Measurements from ENCODE around the gene SLC12A9. TPM values are rescaled to one million over a fixed set of nuclear protein-coding genes. Genes with fewer than 3 reads are reported as not detected.
A peak's percentile ranks its signal among the peaks of the same experiment; 100 is the strongest.

SLC12A9 gene
- total and polyA plus RNA-seq, 5 experiments from 2014 or later: 6.8 to 74.7 (median 9.4) TPM

DNA sequence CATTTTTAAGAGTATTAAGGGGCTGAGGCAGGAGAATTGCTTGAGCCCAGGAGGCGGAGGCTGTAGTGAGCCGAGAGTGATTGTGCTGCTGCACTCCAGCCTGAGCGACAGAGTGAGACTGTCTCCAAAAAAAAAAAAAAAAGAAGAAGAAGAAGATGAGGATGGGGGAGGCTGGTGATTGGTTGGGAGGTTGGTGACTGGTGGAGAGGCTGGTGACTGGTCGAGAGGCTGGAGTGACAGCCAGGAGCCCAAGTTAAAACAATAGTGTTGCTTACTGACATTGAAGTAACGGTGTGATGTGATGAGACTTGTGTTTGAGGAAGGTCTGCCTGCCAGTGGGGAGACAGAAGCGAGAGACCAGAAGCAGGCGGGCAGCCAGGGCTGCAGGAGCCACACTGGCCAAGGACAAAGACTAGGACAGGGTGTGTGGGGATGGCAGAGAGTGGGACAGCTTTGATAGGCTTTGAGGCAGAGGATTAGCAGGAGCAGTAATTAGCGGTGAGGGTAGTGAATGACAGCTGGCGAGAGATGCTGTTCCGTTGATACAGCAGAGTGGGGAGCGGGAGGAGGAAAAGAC lies 27.3 kb downstream of the SLC12A9 start:
- H3K4me3 Mint-ChIP-seq: peak overlapping the region in 4 of 10 donors; percentile 11 to 54 (median 32)
- ATAC-seq (no peak), DNase-seq (no peak)
- H3K4me1 Mint-ChIP-seq: peaks cover 23 to 71% (median 55%) of the 10 kb centered on the region in 4 donors
- POLR2A ChIA-PET: interaction anchor here (7.2 kb wide), 1 partner anchor 9 kb away, joined by 165 read pairs; the partner anchor contains the start of gene UFSP1
- peak overlapping the region; percentile 4 to 74 (median 50) for H3K27ac Mint-ChIP-seq
- peaks cover 3 to 86% (median 14%) of the 10 kb centered on the region in 3 donors for H3K36me3 Mint-ChIP-seq
- no peaks in the 10 kb centered on the region for H3K9me3 Mint-ChIP-seq
- peaks cover 0 to 3% (median 0%) of the 10 kb centered on the region in 5 donors for H3K27me3 Mint-ChIP-seq

DNA sequence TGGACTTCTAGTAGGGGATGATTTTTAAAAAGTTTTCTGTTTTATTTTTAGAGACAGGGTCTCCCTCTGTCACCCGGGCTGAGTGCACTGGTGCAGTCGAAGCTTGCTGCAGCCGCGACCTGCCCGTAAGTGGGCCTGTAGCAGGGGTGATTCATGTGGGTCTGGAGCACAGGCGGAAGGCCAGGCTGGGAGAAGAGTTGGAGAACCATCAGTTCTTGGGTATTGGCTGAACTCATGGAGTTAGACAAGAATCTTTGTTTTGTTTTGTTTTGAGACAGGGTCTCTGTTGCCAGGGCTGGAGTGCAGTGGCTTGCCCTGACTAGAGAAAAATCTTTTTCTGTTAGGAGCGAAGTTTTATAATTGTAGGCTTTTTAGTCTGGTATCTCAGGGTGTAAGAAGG lies 28.1 kb downstream of the SLC12A9 start:
- peak overlapping the region in 4 of 10 donors; percentile 29 to 79 (median 40) for H3K27ac Mint-ChIP-seq
- ATAC-seq (no peak), DNase-seq (no peak)
- no peak overlapping the region for H3K4me3 Mint-ChIP-seq
- peaks cover 22 to 70% (median 53%) of the 10 kb centered on the region in 4 donors for H3K4me1 Mint-ChIP-seq
- H3K27me3 Mint-ChIP-seq: no peaks in the 10 kb centered on the region
- no peaks in the 10 kb centered on the region for H3K9me3 Mint-ChIP-seq
- POLR2A ChIA-PET: no interaction called here
- peaks cover 0 to 91% (median 12%) of the 10 kb centered on the region in 3 donors for H3K36me3 Mint-ChIP-seq

DNA sequence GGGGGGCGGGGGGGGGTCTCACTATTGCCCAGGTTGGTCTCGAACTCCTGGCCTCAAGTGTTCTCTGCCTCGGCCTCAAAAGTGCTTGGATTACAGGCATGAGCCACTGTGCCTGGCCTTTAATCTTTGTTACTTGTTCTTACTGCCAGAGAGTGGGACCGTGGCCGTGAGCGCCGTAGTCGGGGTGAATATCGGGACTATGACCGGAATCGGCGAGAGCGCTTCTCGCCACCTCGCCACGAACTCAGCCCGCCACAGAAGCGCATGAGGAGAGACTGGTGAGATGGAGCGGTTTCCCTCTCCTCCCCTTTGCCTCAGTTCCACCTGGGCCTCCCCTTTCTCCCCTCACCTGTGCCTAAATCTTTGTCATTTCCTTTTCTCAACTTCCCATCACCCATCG lies 28.6 kb downstream of the SLC12A9 start:
- Mint-ChIP-seq H3K27ac (peak overlapping the region in 1 of 10 donors; percentile 67), H3K4me3 (no peak overlapping the region), H3K36me3 (peaks cover 0 to 93% (median 16%) of the 10 kb centered on the region in 3 donors), H3K9me3 (no peaks in the 10 kb centered on the region), H3K27me3 (no peaks in the 10 kb centered on the region), H3K4me1 (peaks cover 20 to 72% (median 53%) of the 10 kb centered on the region in 4 donors)
- DNase-seq (no peak), ATAC-seq (no peak)
- POLR2A ChIA-PET: no interaction called here

DNA sequence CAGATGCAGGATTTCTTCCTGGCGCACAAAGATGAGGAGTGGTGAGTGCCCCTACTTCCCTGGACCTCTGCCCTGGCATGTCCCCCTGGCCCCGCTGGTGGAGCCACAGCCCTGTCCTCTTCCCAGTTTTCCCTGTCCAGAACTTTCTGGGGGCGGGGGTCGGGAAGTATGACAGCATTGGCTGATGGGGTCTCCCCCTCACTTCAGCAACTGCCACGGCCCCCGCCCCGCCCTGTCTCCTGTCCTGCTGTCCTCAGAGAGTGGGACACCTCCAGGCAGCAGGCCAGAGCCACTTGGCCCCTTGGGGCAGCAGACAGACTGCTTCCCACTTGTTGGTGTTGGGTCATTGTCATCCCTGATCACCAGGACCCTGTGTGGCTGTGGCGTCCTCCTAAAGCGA lies 29.7 kb downstream of the SLC12A9 start:
- POLR2A ChIA-PET: no interaction called here
- peaks cover 18 to 72% (median 53%) of the 10 kb centered on the region in 4 donors for H3K4me1 Mint-ChIP-seq
- no peak overlapping the region for H3K4me3 Mint-ChIP-seq

DNA sequence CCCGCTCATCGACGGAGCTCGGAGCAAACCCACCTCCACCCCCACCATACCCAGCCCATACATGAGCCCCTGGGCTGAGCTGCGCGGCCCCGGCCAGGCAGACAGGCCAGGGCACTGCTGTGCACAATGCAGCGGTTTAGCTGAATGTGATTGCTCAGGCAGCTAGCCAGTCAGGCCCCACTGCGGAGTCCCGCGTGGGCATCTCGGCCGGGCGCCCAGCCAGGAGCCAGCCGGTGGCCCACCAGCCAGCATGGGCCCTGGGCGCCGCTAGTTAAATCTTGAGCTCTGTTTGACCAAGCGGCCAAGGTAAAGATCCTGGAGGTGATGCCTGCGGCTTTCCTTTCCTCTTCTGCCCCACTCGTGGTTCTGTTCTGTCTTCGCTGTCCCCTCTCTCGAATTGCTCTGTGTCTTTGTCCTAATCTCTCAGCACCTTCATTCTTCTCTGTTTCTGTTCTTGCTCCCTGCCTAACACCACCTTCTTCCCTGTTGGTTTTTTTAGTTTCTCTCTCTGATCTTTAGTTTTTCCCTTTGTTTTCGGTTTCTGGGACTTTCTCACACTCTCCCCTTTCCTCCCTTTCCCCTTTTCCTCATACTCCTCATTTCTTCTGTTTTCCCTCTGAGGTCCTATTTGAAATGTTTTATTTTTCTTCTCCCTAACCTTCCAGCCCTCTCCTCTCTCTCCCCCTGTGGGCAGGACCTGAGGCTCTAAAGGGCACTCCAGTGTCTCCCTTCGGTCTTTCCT lies 30.4 kb downstream of the SLC12A9 start:
- peaks cover 0 to 97% (median 30%) of the 10 kb centered on the region in 3 donors for H3K36me3 Mint-ChIP-seq
- H3K27me3 Mint-ChIP-seq: no peaks in the 10 kb centered on the region
- H3K27ac Mint-ChIP-seq: peak overlapping the region in 4 of 10 donors; percentile 52 to 85 (median 72)
- DNase-seq (no peak), ATAC-seq (no peak)
- H3K4me3 Mint-ChIP-seq: no peak overlapping the region
- no peaks in the 10 kb centered on the region for H3K9me3 Mint-ChIP-seq
- POLR2A ChIA-PET: interaction anchor here (0.5 to 2.3 kb wide), 3 partner anchors 8 to 783 kb away, joined by 3 to 9 read pairs (median 5); partner anchors contain the start of gene SRRT
- peaks cover 23 to 76% (median 55%) of the 10 kb centered on the region in 4 donors for H3K4me1 Mint-ChIP-seq

More for the DNA sequence above, 29.7 kb downstream of the SLC12A9 start:
- no peak for ATAC-seq
- DNase-seq: no peak
- H3K36me3 Mint-ChIP-seq: peaks cover 0 to 94% (median 27%) of the 10 kb centered on the region in 3 donors
- H3K27ac Mint-ChIP-seq: peak overlapping the region in 3 of 10 donors; percentile 7 to 24 (median 12)
- no peaks in the 10 kb centered on the region for H3K9me3 Mint-ChIP-seq
- H3K27me3 Mint-ChIP-seq: no peaks in the 10 kb centered on the region

DNA sequence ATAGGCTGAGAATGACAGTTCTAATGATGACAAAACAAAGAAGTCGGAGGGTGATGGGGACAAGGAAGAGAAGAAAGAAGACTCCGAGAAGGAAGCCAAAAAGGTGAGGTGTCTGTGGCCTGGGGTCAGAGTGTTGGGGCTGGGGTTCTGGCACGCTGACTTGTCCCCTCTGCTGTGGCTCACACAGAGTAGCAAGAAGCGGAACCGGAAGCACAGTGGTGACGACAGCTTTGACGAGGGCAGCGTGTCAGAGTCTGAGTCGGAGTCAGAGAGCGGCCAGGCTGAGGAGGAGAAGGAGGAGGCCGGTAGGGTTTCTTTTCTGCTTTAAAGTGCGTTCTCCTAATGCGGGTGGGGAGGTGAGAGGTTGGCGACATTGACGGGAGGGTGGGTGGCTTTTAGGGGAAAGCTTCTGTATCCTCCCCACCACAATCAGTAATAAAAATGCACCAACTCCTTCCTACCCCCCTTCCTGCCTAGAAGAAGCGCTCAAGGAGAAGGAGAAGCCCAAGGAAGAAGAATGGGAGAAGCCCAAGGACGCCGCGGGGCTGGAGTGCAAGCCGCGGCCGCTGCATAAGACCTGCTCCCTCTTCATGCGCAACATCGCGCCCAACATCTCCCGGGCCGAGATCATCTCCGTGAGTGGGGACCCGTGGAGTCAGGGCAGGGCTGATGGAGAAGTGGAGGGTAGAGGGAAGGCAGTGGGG lies 32.4 kb downstream of the SLC12A9 start:
- ATAC-seq (no peak), DNase-seq (no peak)
- POLR2A ChIA-PET: interaction anchor here (2.3 kb wide), 1 partner anchor 10 kb away, joined by 9 read pairs; the partner anchor contains the start of gene SRRT
- peak overlapping the region in 6 of 10 donors; percentile 16 to 70 (median 48) for H3K4me3 Mint-ChIP-seq
- peaks cover 23 to 67% (median 45%) of the 10 kb centered on the region in 4 donors for H3K4me1 Mint-ChIP-seq
- H3K9me3 Mint-ChIP-seq: no peaks in the 10 kb centered on the region
- peak overlapping the region in 9 of 10 donors; percentile 7 to 87 (median 72) for H3K27ac Mint-ChIP-seq
- H3K36me3 Mint-ChIP-seq: peaks cover 0 to 83% (median 30%) of the 10 kb centered on the region in 3 donors
- H3K27me3 Mint-ChIP-seq: no peaks in the 10 kb centered on the region

GRCh38 chr7:100885440-100886141 lies 33.1 kb downstream of the SLC12A9 start:
- Mint-ChIP-seq H3K4me1 (peaks cover 23 to 67% (median 47%) of the 10 kb centered on the region in 4 donors), H3K4me3 (peak overlapping the region in 6 of 10 donors; percentile 23 to 59 (median 40)), H3K27me3 (no peaks in the 10 kb centered on the region), H3K27ac (peak overlapping the region in 9 of 10 donors; percentile 40 to 96 (median 79)), H3K9me3 (no peaks in the 10 kb centered on the region), H3K36me3 (peaks cover 0 to 78% (median 30%) of the 10 kb centered on the region in 3 donors)
- no peak for DNase-seq
- no peak for ATAC-seq
- POLR2A ChIA-PET: interaction anchor here (2.3 to 6.3 kb wide), 2 partner anchors 9 to 10 kb away, joined by 9 to 165 read pairs; partner anchors contain the start of gene SRRT

DNA sequence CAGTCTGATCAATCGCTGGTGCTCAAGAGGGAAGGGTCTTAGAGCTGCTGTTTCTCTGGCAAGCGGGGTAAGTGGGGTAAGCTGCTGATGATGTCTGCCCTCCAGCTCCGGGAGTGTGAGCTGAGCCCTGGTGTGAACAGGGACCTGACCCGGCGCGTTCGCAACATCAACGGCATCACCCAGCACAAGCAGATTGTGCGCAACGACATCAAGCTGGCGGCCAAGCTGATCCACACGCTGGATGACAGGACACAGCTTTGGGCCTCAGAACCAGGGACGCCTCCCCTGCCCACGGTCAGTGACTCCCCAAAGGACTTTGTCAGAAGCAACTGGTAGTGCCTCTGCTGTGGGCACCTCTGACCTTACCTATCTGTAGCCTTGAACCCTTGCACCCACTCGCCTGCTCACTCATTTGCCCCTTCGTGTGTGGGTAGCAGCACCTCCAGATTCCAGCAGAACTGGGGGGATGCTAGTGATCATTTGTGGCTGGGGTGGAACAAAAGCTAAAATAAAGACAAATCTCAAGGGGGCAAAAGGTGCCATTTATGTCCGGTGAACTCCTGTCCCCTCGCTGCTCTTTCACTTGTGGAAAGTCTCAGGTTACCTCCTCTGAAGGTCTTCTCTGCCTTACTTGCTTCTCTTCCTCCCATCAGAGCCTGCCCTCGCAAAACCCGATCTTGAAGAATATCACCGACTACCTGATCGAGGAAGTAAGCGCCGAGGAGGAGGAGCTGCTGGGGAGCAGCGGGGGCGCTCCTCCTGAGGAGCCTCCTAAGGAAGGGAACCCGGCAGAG lies 33.8 kb downstream of the SLC12A9 start:
- Mint-ChIP-seq H3K4me1 (peaks cover 22 to 72% (median 47%) of the 10 kb centered on the region in 4 donors), H3K27ac (peak overlapping the region; percentile 79 to 98 (median 90)), H3K36me3 (peaks cover 0 to 73% (median 30%) of the 10 kb centered on the region in 3 donors), H3K4me3 (peak overlapping the region in 9 of 10 donors; percentile 18 to 93 (median 53)), H3K27me3 (peaks cover under 1 to 4% (median under 1%) of the 10 kb centered on the region in 5 donors), H3K9me3 (no peaks in the 10 kb centered on the region)
- ATAC-seq (no peak), DNase-seq (no peak)
- POLR2A ChIA-PET: interaction anchor here (1.5 to 6.3 kb wide), 5 partner anchors 10 to 358 kb away, joined by 3 to 165 read pairs (median 5); partner anchors contain the start of genes EPHB4, FBXO24, FIS1 and LRCH4

- Mint-ChIP-seq H3K27ac (peak overlapping the region; percentile 91 to 98 (median 96)), H3K27me3 (peaks cover 3 to 11% (median 5%) of the 10 kb centered on the region in 5 donors), H3K36me3 (peaks cover 0 to 66% (median 30%) of the 10 kb centered on the region in 3 donors), H3K9me3 (no peaks in the 10 kb centered on the region), H3K4me1 (peaks cover 24 to 76% (median 51%) of the 10 kb centered on the region in 4 donors), H3K4me3 (peak overlapping the region; percentile 80 to 94 (median 88))
- ATAC-seq (no peak), DNase-seq (no peak)
- POLR2A ChIA-PET: interaction anchor here (0.8 to 6.3 kb wide), 6 partner anchors 11 to 358 kb away, joined by 3 to 165 read pairs (median 5); partner anchors contain the start of genes EPHB4, FBXO24, FIS1 and LRCH4
These were observed 34.5 kb downstream of the SLC12A9 start for GRCh38 chr7:100886936-100887515.

DNA sequence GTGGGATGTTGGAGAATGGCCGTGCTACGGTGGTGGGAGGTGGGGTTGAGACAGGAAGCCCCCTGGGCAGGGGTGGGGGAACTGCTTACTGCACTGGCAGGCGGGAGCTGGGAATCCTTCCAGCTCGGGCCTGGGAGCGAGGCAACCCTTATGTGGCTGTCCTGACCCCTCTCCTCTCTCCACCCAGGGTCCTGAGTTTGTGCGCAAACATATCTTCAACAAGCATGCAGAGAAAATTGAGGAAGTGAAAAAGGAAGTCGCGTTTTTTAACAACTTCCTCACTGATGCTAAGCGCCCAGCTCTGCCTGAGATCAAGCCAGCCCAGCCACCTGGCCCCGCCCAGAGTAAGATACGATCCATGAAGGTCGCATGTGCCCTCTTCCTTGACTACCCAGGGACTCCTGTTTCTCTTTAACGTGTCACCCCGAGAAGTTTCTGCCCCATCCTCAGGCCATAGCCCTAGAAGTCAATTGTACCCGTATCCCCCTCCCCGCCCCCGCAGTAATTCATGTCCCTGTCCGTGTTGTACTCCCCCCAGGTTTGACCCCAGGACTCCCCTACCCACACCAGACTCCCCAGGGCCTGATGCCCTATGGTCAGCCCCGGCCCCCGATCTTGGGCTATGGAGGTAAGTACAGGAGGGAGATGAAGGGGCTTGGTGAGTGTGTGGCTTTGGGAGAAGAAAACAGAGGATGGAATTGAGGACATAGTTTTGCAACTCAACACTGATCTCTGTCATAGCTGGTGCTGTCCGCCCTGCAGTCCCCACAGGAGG lies 35.2 kb downstream of the SLC12A9 start:
- H3K9me3 Mint-ChIP-seq: no peaks in the 10 kb centered on the region
- peaks cover 3 to 18% (median 8%) of the 10 kb centered on the region in 5 donors for H3K27me3 Mint-ChIP-seq
- H3K36me3 Mint-ChIP-seq: peaks cover 0 to 59% (median 30%) of the 10 kb centered on the region in 3 donors
- ATAC-seq: peak; percentile 29 to 49
- POLR2A ChIA-PET: interaction anchor here (0.8 to 6.3 kb wide), 8 partner anchors 11 to 357 kb away, joined by 3 to 165 read pairs (median 4); partner anchors contain the start of genes EPHB4, FBXO24, FIS1 and LRCH4
- H3K4me1 Mint-ChIP-seq: peaks cover 24 to 76% (median 52%) of the 10 kb centered on the region in 4 donors
- peak; percentile 38 to 79 (median 54) for DNase-seq
- peak overlapping the region; percentile 91 to 98 (median 96) for H3K27ac Mint-ChIP-seq
- H3K4me3 Mint-ChIP-seq: peak overlapping the region; percentile 80 to 94 (median 88)
